HG03064 (cell line): ENCODE measurements around the gene CAPRIN1.
A peak's percentile ranks its signal among the peaks of the same experiment; 100 is the strongest.

Experiments
- ATAC-seq: cut with Tn5 transposase; IDR thresholded peaks from one replicate; pipeline ENCODE4 v1.9.1; 2021; ENCODE audit warnings: low read depth; ENCODE audit not compliant: unreplicated experiment

The CAPRIN1 gene, protein sequence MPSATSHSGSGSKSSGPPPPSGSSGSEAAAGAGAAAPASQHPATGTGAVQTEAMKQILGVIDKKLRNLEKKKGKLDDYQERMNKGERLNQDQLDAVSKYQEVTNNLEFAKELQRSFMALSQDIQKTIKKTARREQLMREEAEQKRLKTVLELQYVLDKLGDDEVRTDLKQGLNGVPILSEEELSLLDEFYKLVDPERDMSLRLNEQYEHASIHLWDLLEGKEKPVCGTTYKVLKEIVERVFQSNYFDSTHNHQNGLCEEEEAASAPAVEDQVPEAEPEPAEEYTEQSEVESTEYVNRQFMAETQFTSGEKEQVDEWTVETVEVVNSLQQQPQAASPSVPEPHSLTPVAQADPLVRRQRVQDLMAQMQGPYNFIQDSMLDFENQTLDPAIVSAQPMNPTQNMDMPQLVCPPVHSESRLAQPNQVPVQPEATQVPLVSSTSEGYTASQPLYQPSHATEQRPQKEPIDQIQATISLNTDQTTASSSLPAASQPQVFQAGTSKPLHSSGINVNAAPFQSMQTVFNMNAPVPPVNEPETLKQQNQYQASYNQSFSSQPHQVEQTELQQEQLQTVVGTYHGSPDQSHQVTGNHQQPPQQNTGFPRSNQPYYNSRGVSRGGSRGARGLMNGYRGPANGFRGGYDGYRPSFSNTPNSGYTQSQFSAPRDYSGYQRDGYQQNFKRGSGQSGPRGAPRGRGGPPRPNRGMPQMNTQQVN

DNA sequence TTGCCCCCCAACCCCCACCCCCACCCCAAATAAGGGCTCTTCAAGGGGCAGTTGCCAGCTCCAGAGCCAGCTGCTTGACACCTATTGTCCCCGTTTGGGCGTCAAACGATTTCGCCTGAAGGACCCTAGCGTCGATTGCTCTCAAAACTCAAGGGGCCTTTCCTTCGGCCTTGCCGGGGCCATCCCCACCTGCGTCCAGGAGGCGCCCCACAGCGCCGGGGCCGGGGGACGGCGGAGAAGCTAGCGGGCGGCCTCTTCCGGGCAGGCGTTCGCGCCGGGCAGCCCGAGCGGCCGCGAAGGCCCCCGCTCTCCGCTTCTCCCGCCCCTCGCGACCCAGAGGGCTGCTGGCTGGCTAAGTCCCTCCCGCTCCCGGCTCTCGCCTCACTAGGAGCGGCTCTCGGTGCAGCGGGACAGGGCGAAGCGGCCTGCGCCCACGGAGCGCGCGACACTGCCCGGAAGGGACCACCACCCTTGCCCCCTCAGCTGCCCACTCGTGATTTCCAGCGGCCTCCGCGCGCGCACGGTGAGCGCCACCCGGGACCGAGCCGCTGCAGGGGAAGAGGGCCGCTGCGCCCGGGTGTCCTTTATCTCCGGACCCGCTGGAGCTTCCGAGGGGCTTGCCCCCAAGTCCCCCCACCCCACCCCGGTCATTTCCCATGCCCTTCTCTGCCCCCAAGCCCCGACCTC lies at the start of gene CAPRIN1:
TSS of gene CAPRIN1 (plus strand) at position 383 of the 687 bp plus-strand sequence. CDS start 690 bp downstream, outside the sequence.
- peak; percentile 58 for ATAC-seq

DNA sequence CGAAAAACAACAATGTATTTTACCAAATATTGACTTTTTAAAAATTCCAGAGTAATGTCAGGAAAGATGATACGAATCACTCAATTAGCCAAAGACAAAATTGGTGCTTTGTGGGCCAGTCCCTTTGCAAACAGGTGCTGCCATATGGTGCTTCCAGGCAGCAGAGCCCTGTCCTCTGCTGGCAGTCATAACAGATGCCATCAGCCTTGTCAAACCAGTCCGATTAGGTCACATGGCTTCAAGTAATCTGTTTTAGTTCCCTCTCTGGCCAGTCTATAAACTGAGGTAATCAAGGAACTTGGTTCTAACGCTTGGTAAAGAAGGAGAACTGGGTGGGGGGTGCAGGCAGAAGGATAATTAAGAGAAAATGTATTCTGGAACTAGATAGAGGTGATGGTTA lies 49.1 kb upstream of the CAPRIN1 start:
- ATAC-seq = no peak

DNA sequence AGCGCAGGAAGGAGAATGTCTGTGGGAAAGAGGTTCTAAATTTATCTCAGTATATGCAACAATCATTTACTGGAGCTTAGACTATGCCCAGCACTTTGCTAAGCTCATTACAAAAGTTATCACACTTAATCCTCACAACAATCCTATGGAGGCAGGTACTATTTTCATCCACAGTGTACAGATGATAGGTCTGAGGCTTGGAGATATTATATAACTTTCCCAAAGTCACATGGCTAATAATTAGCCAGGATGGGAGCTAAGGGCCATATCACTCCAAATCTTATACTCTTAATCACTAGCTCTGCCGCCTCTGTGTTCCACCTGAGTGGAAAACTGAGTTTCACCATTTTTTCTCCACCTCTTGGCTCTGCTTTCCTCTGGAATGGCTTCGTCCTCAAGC lies 47.3 kb upstream of the CAPRIN1 start:
- no peak for ATAC-seq

DNA sequence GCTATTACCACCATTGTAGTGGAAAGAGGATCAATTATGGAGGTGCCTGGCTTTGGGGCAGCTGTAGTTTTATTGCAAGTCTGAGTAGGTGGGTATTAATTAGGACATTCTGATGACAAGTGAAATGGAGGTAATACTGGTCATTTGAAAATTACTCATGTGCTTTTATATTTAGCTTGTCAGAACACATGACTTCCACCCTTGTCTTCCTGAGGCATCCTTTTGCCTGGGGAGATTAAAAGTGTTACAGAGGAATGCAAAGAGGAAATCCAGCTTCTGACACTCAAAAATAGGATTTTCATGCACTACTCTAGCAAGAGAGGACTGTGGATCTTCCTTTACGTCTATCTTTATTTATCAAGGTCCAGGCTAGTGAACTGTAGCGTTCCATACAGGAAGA lies 44.7 kb upstream of the CAPRIN1 start:
- ATAC-seq = no peak

DNA sequence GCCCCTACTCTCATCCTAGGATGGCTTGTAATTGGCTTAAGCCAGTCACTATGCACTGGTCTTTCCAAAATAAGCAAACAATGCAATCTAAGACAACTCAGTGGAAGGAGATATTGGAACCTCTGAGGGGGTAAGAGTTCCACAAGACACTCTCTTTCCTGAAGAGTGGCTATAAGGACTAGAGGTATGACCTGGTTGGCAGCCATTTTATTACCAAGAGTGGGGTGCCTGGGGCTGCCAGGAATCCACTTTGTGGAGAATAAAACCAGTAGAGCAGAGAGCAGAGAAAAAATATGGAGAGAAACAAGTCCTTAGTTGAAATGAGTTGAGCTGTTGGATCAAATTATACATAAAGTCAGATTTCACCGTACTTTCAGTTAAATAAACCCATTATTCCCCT lies 38.8 kb upstream of the CAPRIN1 start:
- ATAC-seq = no peak

DNA sequence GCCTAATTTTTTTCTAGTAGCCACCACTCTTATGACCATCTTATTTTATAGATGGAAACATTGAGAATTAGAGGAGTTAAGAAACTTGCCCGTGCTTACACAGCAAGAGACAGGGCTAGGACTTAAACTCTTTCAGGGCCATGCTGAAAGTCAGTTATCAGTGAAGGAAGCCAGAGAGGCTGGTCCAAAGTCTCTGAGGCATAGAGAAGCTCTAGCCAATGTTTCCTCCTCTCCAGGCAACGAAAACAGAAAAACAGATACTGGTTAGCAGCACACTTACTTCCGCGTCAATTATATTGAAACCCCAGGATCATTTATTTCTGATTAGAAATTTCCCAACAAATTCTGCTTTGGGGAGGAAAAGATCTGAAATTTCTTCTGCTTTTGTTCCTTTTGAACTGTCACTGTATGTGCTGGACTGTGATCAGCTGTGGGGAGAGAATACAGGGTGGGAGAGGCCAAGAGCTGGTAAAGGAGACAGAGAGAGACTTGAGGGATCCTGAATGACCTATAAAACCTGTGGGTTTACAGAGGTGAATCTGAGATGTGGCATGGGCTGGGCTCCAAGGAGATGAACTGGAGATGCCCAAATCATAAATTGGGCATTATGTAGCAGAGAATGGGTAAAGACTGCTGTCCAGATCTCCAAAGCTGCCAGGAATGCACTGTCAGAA lies 37.5 kb upstream of the CAPRIN1 start:
- no peak for ATAC-seq

DNA sequence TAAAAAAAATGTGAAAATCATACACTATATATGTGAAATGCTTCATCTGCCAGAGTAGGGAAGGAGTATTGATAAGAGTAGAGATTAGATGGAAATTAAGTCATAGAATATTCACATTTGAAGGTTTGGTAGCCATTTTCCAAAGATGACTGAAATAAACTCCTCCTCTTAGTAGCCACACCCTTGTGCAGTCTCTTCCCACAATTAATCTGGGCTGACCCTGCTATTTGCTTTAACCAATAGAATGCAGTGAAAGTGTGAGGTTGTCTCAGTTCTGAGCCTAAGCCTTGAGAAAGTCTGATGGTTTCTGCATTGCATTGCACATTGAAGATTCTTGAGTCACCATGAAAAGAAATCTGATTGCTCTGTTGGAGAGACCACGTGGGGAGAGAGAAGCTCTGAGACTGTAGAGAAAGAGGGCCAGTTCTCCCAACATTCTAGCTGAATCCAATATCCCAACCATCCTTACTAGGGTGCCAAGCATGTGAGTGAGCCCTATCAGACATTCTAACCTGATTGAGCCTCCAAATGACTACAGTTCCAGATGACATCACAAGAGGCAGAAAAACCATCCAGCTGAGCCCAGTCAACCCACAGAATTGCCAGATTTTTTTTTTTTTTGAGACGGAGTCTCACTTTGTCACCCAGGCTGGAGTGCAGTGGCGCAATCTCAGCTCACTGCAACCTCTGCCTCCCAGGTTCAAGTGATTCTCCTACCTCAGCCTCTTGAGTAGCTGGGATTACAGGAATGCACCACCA lies 29.4 kb upstream of the CAPRIN1 start:
- ATAC-seq = no peak

DNA sequence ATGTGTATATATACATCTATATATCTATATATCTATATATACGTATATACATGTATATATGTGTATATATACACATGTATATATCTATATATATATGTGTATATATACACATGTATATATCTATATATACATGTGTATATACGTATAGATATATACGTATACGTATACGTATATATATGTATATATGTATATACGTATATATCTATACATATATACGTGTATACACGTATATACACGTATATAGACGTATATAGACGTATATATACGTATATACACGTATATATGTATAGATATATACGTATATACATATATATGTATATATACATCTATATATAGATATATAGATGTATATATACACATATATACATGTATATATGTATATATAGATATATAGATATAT lies 25.1 kb upstream of the CAPRIN1 start:
- no peak for ATAC-seq

DNA sequence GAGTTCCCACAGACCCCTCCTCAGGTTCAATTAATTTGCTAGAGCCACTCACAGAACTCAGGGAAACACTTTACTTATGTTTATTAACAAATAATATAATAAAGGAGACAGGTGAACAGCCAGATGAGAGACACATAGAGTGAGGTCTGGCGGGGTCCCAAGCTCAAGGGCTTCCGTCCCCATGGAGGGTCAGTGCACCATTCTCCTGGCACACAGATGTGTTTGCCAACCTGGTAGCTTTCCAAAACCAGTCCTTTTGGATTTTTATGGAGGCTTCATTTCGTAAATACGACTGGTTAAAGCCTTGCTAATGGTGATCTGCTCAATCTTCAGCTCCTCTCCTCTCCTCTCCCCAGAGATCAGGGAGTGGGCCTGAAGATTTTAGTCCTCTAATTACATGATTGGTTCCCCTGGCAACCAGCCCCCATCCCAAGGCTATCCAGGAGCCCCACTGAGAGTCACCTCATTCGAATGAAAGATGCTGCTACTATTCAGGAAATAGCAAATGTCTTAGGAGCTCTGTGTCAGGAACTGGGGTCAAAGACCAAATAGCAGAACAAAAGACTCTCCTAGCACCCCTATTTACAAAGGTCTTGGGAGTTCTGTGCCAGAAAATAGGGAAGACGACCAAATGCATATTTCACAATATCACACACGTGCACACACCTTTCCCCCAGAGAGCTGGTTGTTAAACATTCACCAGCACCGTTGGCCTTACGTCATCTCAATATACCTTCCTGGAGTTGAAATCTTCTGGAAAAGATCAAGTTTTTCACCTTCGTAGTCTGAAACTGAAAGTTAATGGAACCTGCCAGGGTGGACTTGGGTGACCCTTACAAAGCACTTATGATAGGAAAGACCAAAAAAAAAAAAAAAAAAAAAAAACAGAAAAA lies 23.8 kb upstream of the CAPRIN1 start:
- ATAC-seq = no peak

DNA sequence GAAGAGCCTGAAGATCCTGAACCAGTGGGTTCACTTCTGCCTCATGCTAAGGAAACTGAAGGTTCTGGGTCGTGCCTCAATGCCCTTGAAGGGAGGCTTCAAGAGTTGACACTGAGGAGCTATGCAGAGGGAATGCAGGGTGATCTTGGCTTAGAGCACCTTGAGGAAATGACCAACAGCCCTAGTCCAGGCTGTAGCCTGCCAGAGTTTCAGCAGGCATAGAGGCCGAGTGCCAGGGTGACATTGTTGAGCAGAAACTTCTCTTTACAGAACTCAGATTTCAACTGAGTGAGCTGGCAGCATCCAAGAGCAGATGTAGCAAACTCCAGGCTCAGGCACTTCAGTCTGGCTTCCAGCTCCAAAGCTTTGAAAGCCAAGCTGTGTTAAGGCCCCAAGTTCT lies 23.1 kb upstream of the CAPRIN1 start:
- no peak for ATAC-seq

DNA sequence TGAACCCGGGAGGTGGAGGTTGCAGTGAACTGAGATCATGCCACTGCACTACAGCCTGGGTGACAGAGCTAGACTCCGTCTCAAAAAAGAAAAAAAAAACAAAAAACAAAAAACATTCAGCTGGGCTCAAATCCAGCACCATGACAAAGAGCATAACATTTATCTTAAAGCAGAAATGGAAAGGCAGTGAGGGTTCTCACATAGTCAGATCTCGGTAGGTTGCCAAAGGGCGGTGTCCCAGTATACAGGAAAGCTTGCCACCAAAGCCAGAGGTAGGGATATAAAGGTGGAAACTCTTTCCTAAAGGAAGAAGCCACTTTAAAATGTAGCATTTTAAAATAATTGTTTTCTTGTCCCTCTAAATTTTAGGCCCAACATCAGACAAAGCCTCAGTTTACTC lies 22.4 kb upstream of the CAPRIN1 start:
- no peak for ATAC-seq

DNA sequence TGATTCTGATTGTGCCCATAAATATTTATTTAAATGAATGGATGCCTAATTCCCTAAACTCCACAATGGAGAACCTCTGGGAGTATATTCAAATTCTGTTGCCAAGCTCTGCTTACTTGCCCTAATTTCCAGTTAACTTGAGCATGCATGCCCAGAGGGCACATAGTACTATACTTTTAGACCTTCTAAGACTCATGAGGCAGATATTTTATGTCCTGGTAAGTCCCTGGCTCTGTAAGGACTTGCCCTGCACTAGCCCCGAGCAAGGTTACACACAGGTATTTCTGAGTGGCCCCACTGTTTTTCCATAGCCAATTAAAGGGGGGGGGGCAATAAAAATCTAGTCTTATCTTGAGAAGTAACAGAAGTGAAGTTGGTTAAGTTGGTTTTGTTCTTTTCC lies 21.1 kb upstream of the CAPRIN1 start:
- ATAC-seq = no peak

DNA sequence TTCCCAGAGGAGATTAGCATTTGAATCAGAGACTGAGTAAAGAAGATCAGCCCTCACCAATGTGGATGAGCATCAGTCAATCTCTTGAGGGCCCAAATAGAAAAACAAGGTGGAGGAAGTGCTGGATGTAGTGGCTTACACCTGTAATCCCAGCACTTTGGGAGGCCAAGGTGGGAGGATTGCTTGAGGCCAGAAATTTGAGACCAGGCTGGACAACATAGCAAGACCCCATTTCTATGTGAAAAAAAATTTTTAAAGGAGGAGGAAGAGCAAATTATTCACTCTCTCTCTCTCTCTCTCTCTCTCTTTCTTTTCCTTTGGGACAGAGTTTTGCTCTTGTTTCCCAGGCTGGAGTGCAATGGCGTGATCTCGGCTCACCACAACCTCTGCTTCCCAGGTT lies 18.1 kb upstream of the CAPRIN1 start:
- ATAC-seq = no peak

DNA sequence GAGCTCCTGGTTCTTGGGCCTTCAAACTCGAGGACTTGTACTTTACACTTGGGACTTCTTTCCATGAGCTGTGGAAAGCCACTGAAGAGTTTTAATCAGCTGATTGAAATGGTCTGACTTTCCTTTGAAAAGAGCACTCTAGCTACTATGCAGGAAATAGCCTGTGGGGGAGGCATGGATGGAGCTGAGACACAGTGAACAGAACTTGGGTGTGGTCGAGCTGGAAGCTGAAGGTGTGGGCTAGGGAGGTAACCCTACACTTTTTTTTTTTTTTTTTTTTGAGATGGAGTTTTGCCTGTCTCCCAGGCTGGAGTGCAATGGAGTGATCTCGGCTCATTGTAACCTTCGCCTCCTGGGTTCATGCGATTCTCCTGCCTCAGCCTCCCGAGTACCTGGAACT lies 17.5 kb upstream of the CAPRIN1 start:
- ATAC-seq = no peak

DNA sequence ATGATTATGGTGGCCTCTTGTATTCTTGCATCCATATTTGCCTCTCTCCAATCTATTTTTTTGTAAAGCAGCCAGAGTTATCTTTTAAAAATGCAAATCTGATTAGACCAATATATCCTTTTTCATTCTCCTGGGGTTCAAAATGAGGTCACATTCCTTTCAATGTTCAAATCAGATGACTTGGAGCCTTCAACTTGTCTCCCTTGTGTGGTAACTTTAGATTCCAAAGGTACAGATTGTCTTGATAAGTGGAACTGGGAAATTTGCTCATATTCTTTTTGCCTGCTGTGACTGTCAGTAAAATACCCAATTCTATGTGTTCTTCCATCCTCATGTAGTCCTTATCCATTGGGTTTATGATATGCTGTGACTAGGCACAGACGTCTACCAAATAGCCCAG lies 15.1 kb upstream of the CAPRIN1 start:
- ATAC-seq = no peak

DNA sequence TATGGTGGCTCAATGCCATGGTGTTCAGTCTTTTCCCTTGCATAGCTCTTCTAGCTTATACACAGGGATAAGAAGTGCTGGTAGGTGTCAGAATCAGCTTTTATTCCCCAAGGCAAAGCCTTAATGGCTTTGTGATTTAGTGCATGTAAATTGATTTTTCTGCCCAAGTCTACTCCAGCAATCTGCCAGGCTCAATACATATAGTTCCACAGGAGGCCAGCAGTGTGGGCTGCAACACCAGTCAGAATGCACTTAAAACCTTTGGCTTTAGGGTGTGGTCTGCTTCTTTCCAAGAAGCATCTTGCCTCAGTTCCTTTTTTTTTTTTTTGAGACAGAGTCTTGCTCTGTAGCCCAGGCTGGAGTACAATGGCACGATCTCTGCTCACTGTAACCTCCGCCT lies 14.5 kb upstream of the CAPRIN1 start:
- ATAC-seq = no peak

DNA sequence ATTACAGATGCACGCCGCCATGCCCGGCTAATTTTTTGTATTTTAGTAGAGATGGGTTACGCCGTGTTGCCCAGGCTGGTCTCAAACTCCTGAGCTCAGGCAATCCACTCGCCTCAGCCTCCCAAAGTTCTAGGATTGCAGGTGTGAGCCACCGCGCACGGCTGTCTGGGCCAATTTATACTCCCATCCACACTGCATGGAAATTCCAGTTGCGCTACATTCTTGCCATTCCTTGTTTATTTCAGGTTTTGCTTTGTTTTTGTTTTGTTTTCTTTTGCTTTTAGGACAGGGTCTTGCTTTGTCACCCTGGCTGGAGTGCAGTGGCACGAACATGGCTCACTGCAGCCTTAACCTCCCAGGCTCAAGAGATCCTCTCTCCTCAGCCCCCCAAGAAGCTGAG lies 11.0 kb upstream of the CAPRIN1 start:
- ATAC-seq = no peak

DNA sequence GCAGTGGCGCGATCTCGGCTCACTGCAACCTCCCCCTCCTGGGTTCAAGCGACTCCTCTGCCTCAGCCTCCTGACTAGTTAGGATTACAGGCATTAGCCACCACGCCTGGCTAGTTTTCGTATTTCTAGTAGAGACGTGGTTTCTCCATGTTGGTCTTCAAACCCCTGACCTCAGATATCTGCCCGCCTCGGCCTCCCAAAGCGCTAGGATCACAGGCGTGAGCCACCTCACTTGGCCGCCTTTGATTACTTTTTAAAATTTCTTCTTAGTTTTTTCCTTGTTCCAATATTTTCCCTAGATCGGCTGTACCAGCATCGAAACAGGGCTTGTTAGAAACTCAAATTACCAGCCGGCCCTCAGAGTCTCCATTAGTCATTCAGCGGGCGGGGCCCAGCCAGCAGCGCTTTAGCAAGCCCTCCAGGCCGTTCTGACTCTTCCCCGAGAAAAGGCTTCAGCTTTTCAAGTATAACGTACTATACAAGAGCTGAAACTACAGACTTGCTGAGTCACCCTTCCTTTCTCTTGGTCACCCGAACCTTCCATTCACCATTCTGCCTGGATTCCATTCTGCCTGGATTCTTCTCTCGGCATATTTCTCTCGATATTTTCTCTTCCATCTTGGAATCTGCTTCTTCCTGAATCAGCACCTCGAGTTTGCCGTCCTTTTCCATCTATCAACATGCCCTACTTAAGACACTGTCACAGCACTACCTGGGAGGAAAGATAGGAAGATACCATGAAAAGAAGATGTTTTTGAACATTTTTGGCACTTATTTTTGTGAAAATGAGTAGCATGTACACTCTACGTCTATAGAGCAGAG lies 6.7 kb upstream of the CAPRIN1 start:
- no peak for ATAC-seq
